Gastroesophageal sphincter (tissue), 4 donors: ENCODE measurements around the gene PRX. TPM values are rescaled to one million over a fixed set of nuclear protein-coding genes. Genes with fewer than 3 reads are reported as not detected.
"Not testable (repeated sequence)": the region's sequence is repeated elsewhere in the genome, so short reads cannot be mapped to it uniquely, and the experiment has no call there.

Experiments
- ATAC-seq: fragments of 150-250 bp; one replicate; pipeline ENCODE4 v1.9.1; 2016; ENCODE audit warnings: mild to moderate bottlenecking, moderate library complexity
- H3K27ac ChIP-seq, 4 donors: fragments of 200-600 bp; sonication (generic) in 3 of 4; 1 replicate in 3 of 4; 2 replicates in 1 of 4; pipeline ENCODE4 v1.5.1; 2016 to 2019
- H3K27me3 ChIP-seq: fragments of 200-600 bp; sonication (generic); one replicate; pipeline ENCODE4 v1.5.1; 2019
- H3K36me3 ChIP-seq, 2 donors: fragments of 200-600 bp; sonication (generic); one replicate each; pipeline ENCODE4 v1.5.1; 2019; ENCODE audit warnings: control low read depth in 1 of 2
- H3K4me1 ChIP-seq, 3 donors: fragments of 200-600 bp; sonication (generic); 1 replicate in 2 of 3; 2 replicates in 1 of 3; pipeline ENCODE4 v1.5.1; 2016 to 2019; ENCODE audit warnings: control low read depth in 2 of 3
- H3K4me3 ChIP-seq, 2 donors: fragments of 200-600 bp; sonication (generic); one replicate each; pipeline ENCODE4 v1.5.1; 2019; ENCODE audit warnings: mild to moderate bottlenecking in 1 of 2, moderate library complexity in 1 of 2
- H3K9me3 ChIP-seq, 3 donors: fragments of 200-600 bp; sonication (generic); one replicate each; pipeline ENCODE4 v1.5.1; 2017 to 2019; ENCODE audit warnings: control low read depth in 2 of 3
- CTCF ChIP-seq, 4 experiments: fragments of 200-600 bp in 2 of 4; fragments of 450-650 bp in 2 of 4; sonication (generic) in 1 of 4; IDR thresholded peaks; one replicate each; pipeline ENCODE4 v1.5.1; 2017 to 2019; ENCODE audit warnings: antibody characterized with exemption in 4 of 4, mild to moderate bottlenecking in 2 of 4, moderate library complexity in 2 of 4
- EP300 ChIP-seq: sonication (generic); formaldehyde crosslinking; IDR thresholded peaks from one replicate; pipeline ENCODE4 v1.6.1; 2017; ENCODE audit warnings: antibody characterized with exemption, mild to moderate bottlenecking
- POLR2A ChIP-seq, 2 donors: fragments of 450-650 bp; IDR thresholded peaks; one replicate each; pipeline ENCODE4 v1.6.1; 2017; ENCODE audit warnings: antibody characterized with exemption in 2 of 2, mild to moderate bottlenecking in 2 of 2, moderate library complexity in 1 of 2
- POLR2AphosphoS5 ChIP-seq: sonication (generic); formaldehyde crosslinking; IDR thresholded peaks from one replicate; pipeline ENCODE4 v1.6.1; 2017; ENCODE audit warnings: antibody characterized with exemption
- WGBS, 2 donors: methylation state at CpG; one replicate each; pipeline ENCODE4 v1.1.5; 2018; ENCODE audit warnings: low coverage in 1 of 2; 5-methylcytosine and 5-hydroxymethylcytosine counted together
- total RNA-seq, 4 donors: library from RNA; depleted of rRNA; stranded (reverse); fragments of >200 nt; gene quantifications; one replicate each; pipeline ENCODE4 v1.1.0, GENCODE V29; 2016

Gene PRX
- total RNA-seq, 4 donors from 2014 or later = 4.5 to 12.7 (median 6.7) TPM

- H3K4me3 ChIP-seq = no peak overlapping the region
- WGBS, 2 donors = 92 to 95% methylated on average over 2 to 3 of the region's 3 CpGs
- TF ChIP-seq EP300 (no peak), CTCF (IDR thresholded peaks at IDR 0.05) (no peak), POLR2AphosphoS5 (no peak), POLR2A (IDR thresholded peaks at IDR 0.05) (no peak)
- H3K4me1 ChIP-seq = peaks cover 0 to 53% (median 18%) of the 10 kb centered on the region in 3 donors
- H3K36me3 ChIP-seq = peaks cover 0 to 23% of the 10 kb centered on the region in 2 donors
- ATAC-seq = no peak
- H3K27ac ChIP-seq = peak overlapping the region in 3 of 4 donors; percentile 19 to 97 (median 25)
- H3K9me3 ChIP-seq = no peaks in the 10 kb centered on the region
- no peaks in the 10 kb centered on the region for H3K27me3 ChIP-seq
These were observed 25.1 kb upstream of the PRX start for GRCh38 chr19:40438284-40438683.

GRCh38 chr19:40433391-40434216 is 20.4 kb upstream of the PRX start:
- Histone ChIP-seq H3K4me1 (peaks cover 0 to 34% (median 10%) of the 10 kb centered on the region in 3 donors), H3K9me3 (no peaks in the 10 kb centered on the region), H3K27ac (peak overlapping the region; percentile 88 to 97 (median 92)), H3K36me3 (no peaks in the 10 kb centered on the region), H3K4me3 (peak overlapping the region; percentile 52 to 56), H3K27me3 (no peaks in the 10 kb centered on the region)
- TF ChIP-seq POLR2A (IDR thresholded peaks at IDR 0.05) = peak; percentile 38 to 49
- no peak for TF ChIP-seq CTCF (IDR thresholded peaks at IDR 0.05)
- TF ChIP-seq POLR2AphosphoS5 = peak; percentile 31
- no peak for TF ChIP-seq EP300
- ATAC-seq = peak; percentile 98
- 0% methylated on average over 12 to 22 of the region's 50 CpGs for WGBS, 2 donors

GRCh38 chr19:40432760-40433159 is 19.6 kb upstream of the PRX start:
- Histone ChIP-seq H3K4me1 (peaks cover 0 to 34% (median 10%) of the 10 kb centered on the region in 3 donors), H3K4me3 (peak overlapping the region; percentile 52 to 56), H3K27ac (peak overlapping the region; percentile 88 to 97 (median 92))
- ATAC-seq, H3K36me3 ChIP-seq, H3K9me3 ChIP-seq, H3K27me3 ChIP-seq: not testable (repeated sequence)
- WGBS, 2 donors = 20 to 28% methylated on average over 1 to 6 of the region's 7 CpGs

GRCh38 chr19:40431698-40432097 is 18.5 kb upstream of the PRX start:
- H3K36me3 ChIP-seq = no peaks in the 10 kb centered on the region
- peaks cover 0 to 40% (median 10%) of the 10 kb centered on the region in 3 donors for H3K4me1 ChIP-seq
- H3K4me3 ChIP-seq = no peak overlapping the region
- H3K9me3 ChIP-seq = no peaks in the 10 kb centered on the region
- H3K27me3 ChIP-seq = no peaks in the 10 kb centered on the region
- WGBS, 2 donors = 71 to 74% methylated on average over 1 to 3 of the region's 3 CpGs
- no peak for ATAC-seq
- H3K27ac ChIP-seq = peak overlapping the region in 3 of 4 donors; percentile 88 to 95 (median 88)
- no peak for TF ChIP-seq POLR2AphosphoS5

- not testable (repeated sequence) for H3K4me3 ChIP-seq, H3K36me3 ChIP-seq, H3K9me3 ChIP-seq, H3K27me3 ChIP-seq, H3K27ac ChIP-seq, ATAC-seq
- H3K4me1 ChIP-seq = peaks cover 0 to 46% (median 12%) of the 10 kb centered on the region in 3 donors
- 97 to 100% methylated on average over 1 to 7 of the region's 10 CpGs for WGBS, 2 donors
These were observed 17.1 kb upstream of the PRX start for GRCh38 chr19:40430242-40430641.

- H3K4me3 ChIP-seq, ATAC-seq, H3K9me3 ChIP-seq, H3K27me3 ChIP-seq, H3K36me3 ChIP-seq, H3K27ac ChIP-seq: not testable (repeated sequence)
- WGBS, 2 donors = 92 to 95% methylated on average over 3 to 7 of the region's 7 CpGs
- peaks cover 0 to 47% (median 21%) of the 10 kb centered on the region in 3 donors for H3K4me1 ChIP-seq
These were observed 15.0 kb upstream of the PRX start for GRCh38 chr19:40428197-40428596.
